Measurements from ENCODE around the gene SYCE3. TPM values are rescaled to one million over a fixed set of nuclear protein-coding genes. Genes with fewer than 3 reads are reported as not detected.

Gene SYCE3
- total RNA-seq, 1 donor from 2014 or later: 0.71 TPM

DNA sequence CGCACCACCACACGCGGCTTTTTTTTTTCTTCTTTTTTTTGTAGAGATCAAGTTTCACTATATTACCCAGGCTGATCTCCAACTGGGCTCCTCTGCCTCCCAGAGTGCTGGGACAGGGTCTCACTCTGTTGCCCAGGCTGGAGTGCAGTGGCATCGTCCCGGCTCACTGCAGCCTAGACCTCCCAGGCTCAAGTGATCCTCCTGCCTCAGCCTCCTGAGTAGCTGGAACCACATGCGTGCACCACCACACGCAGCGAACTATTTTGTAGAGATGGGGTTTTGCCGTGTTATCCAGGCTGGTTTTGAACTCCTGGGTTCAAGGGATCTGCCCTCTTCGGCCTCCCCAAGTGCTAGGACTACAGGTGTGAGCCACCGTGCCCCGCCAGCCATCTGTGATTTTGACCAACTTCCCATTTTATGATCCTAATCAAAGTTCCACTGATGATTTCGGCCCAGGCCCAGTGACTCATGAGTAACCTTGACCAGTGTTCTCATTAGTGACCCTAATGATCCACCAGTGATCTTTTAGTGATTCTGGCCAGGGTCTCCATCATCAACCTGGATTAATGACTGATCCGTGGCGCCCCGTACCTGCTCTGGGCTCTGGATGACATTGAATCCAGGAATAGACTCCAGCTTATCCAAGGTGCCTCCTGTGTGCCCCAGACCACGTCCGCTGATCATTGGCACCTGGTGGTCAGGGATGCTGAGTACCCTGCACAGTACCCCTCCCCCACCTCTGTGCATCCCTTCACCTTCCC lies 34.6 kb downstream of the SYCE3 start:
- Histone ChIP-seq H3K36me3 (ENCODE audit: control insufficient read depth, insufficient read depth, low read length) (peaks cover 2% of the 10 kb centered on the region), H3K4me3 (ENCODE audit: low read depth, low read length) (no peak overlapping the region), H3K27me3 (ENCODE audit: control insufficient read depth, insufficient read depth, low read length) (peaks cover 15% of the 10 kb centered on the region)
- DNase-seq (ENCODE audit: low read depth): no peak
- TF ChIP-seq, protein P1, sequence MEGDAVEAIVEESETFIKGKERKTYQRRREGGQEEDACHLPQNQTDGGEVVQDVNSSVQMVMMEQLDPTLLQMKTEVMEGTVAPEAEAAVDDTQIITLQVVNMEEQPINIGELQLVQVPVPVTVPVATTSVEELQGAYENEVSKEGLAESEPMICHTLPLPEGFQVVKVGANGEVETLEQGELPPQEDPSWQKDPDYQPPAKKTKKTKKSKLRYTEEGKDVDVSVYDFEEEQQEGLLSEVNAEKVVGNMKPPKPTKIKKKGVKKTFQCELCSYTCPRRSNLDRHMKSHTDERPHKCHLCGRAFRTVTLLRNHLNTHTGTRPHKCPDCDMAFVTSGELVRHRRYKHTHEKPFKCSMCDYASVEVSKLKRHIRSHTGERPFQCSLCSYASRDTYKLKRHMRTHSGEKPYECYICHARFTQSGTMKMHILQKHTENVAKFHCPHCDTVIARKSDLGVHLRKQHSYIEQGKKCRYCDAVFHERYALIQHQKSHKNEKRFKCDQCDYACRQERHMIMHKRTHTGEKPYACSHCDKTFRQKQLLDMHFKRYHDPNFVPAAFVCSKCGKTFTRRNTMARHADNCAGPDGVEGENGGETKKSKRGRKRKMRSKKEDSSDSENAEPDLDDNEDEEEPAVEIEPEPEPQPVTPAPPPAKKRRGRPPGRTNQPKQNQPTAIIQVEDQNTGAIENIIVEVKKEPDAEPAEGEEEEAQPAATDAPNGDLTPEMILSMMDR (IDR thresholded peaks at IDR 0.05; ENCODE audit: insufficient read depth, low read length, poor library complexity, severe bottlenecking): no peak

DNA sequence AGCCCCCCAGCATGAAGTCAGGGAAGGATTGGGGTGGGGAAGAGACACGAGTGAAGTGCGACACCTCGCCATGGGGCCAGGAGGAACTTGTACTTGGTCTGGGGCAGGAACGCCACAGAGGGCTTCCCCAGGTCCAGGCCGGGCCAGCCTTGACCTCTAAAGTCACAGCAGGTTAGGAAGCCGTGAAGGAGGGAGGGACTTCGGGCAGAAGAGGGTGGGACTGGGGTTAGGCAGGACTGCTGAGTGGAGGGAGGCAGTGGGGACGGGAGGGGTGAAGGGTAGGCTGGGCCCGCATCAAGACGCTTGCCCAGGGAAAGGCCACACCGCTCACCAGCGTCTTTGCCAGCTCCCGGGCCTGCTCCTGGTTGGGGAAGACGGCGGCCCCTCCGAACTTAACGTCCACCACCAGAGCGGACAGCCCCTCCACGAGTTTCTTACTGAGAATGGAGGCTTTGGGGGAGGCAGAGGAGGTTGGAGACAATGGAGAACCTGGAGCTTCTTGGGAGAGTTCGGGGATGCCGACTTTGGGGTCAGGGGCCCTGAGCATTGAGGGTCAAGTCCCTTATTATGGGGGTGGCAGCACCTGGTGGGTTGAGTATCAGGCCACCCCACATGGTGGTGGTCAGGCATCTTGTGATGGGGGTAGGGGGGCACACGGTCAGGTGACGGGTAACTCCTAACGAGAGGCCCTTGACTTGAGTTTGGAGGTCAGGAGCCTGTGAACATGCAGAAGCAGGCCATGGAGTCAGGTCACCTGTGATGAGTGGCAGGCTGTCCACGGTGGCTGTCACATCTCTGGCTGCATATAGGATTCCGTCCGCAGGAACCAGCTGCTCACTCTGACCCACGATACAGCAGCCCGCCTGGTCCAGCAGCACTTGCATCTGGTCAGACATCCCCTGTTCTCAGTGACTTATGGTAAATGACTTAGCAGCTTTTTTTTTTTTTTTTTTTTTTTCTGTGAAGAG lies 35.6 kb downstream of the SYCE3 start:
- H3K27me3 ChIP-seq (ENCODE audit: control insufficient read depth, insufficient read depth, low read length): peaks cover 15% of the 10 kb centered on the region
- peak overlapping the region; percentile 53 for H3K4me3 ChIP-seq (ENCODE audit: low read depth, low read length)
- DNase-seq (ENCODE audit: low read depth): no peak
- TF ChIP-seq, protein P1 (IDR thresholded peaks at IDR 0.05; ENCODE audit: insufficient read depth, low read length, poor library complexity, severe bottlenecking): no peak
- H3K36me3 ChIP-seq (ENCODE audit: control insufficient read depth, insufficient read depth, low read length): peaks cover 4% of the 10 kb centered on the region

DNA sequence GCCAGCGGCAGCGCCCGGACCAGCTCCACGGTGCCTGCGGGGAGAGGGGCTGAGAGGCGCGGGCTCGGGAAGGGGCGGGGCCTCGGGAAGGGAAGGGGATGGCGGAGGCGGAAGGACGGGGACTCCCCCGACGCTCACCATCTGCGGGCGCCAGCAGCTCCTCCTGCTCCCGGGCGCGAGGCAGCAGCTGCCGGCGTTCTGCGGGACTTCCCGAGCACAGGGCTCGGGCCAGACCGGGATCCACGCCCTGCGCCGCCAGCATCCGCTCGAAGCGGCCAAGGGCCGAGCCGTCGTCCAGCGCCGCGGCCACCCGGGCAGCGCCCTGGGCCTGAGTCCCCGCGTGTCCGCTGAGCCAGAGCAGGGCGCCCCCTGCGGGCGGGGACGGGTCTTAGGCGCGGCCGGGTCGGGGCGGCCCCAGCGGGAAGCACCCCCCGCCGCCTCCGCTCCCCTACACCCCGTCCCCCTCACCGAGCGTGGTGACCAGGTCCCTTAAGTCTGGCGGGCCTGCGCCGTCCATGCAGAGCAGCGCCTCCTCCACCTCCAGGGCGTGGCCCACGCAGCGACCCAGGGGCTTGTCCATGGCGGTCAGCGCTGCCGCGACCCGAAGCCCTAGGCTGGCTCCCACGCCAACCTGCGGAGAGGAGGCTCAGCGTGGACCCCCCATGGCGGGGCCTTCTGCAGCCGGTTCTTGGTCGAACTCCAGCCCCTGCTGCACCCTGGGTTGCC lies 36.4 kb downstream of the SYCE3 start:
- H3K4me3 ChIP-seq (ENCODE audit: low read depth, low read length): peak overlapping the region; percentile 53
- H3K36me3 ChIP-seq (ENCODE audit: control insufficient read depth, insufficient read depth, low read length): peaks cover 4% of the 10 kb centered on the region
- TF ChIP-seq, protein P1 (IDR thresholded peaks at IDR 0.05; ENCODE audit: insufficient read depth, low read length, poor library complexity, severe bottlenecking): no peak
- no peak for DNase-seq (ENCODE audit: low read depth)
- H3K27me3 ChIP-seq (ENCODE audit: control insufficient read depth, insufficient read depth, low read length): peaks cover 10% of the 10 kb centered on the region

DNA sequence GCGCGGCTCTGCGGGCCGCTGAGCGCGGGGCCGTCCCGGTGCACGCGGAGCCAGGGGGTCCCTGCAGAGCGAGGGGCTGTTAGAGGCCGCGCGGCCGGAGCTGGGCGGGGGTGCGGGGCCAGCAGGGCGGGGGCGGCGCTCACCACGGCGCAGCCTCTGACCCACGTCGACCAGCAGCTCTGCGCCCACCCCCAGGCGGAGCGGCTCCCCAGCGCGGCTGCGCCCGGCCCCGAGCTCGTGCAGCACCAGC lies 36.9 kb downstream of the SYCE3 start:
- no peak for DNase-seq (ENCODE audit: low read depth)
- H3K27me3 ChIP-seq (ENCODE audit: control insufficient read depth, insufficient read depth, low read length): peaks cover 7% of the 10 kb centered on the region
- TF ChIP-seq, protein P1 (IDR thresholded peaks at IDR 0.05; ENCODE audit: insufficient read depth, low read length, poor library complexity, severe bottlenecking): no peak
- H3K4me3 ChIP-seq (ENCODE audit: low read depth, low read length): peak overlapping the region; percentile 53
- H3K36me3 ChIP-seq (ENCODE audit: control insufficient read depth, insufficient read depth, low read length): peaks cover 4% of the 10 kb centered on the region

DNA sequence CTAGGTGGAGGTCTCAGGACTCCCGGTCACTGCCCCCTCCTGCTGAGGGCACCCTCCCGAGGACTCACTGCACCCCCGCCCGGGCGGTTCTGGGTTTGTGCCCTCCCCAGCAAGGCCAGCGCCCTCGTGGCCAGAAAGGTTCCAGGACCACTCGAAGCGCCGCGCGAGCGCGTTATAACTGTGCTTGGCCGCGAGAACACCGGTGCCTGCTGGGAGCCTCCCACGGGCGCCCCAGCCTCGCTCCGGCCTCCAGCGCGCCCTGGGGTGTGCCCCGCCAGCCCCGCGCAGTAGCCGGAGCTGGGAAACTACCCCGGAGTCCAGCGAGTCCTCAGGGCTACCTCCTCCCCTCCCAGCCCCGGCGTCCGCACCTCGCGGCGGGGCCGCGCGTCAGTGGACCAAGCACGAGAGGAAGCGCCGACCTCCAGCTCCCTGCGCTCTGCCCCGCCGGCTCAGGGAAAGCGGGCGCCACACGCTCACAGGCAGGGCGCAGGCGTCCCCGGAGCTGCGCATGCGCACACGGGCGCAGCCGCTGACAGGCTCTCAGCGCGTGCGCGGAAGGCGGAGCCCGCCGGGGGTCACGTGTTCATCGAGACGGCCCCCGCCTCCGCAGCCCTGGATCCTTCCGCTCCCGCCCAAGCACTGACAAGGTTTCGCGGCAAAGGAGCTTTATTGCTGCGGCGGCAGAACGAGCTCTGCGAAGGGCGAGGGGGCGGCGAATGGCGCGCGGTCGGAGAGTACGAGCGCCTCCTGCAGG lies 37.4 kb downstream of the SYCE3 start, which contains the start of gene SCO2:
SCO2 (minus strand) TSS at position 495 of the 754 bp plus-strand sequence. CDS start 1,187 bp downstream, outside the sequence.
- peak within 1 kb of the TSS; percentile 53 for H3K4me3 ChIP-seq (ENCODE audit: low read depth, low read length)
- peak; percentile 79 for DNase-seq (ENCODE audit: low read depth)
- peaks cover 4% of the 10 kb centered on the region for H3K36me3 ChIP-seq (ENCODE audit: control insufficient read depth, insufficient read depth, low read length)
- TF ChIP-seq, protein P1 (IDR thresholded peaks at IDR 0.05; ENCODE audit: insufficient read depth, low read length, poor library complexity, severe bottlenecking): peak; percentile 28
- peaks cover 2% of the 10 kb centered on the region for H3K27me3 ChIP-seq (ENCODE audit: control insufficient read depth, insufficient read depth, low read length)
